Measurements from ENCODE around the gene WNT3.
"Not testable (repeated sequence)": the region's sequence is repeated elsewhere in the genome, so short reads cannot be mapped to it uniquely, and the experiment has no call there.

Gene WNT3

DNA sequence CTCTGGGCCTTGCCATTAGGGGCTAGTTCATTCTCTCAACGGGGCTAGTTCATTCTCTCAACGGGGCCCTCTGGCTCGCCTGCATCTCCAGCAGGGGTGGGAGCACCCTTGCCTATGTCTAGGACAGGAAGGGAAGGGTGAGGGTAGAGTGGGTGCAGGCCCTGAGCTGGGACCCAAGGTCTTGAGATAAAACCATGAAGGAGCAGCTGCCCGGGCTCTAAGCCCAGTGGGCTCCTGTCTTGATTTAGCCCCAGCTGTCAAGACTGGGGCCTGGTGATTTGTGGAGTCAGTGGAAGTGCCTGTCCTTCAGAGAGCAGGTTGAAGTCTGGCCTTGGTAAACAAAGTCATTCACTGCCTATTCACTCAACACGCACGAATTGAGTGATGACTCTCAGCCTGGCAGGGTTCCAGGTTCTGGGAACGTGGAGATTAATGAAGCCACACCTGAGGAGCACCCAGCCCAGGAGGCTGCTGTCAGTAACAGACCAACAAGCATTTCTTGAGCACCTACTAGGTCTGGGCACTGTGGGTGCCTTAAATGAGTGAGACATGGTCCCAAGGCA lies 35.4 kb downstream of the WNT3 start:
- DNase-seq (ENCODE audit: low spot score), result no peak

DNA sequence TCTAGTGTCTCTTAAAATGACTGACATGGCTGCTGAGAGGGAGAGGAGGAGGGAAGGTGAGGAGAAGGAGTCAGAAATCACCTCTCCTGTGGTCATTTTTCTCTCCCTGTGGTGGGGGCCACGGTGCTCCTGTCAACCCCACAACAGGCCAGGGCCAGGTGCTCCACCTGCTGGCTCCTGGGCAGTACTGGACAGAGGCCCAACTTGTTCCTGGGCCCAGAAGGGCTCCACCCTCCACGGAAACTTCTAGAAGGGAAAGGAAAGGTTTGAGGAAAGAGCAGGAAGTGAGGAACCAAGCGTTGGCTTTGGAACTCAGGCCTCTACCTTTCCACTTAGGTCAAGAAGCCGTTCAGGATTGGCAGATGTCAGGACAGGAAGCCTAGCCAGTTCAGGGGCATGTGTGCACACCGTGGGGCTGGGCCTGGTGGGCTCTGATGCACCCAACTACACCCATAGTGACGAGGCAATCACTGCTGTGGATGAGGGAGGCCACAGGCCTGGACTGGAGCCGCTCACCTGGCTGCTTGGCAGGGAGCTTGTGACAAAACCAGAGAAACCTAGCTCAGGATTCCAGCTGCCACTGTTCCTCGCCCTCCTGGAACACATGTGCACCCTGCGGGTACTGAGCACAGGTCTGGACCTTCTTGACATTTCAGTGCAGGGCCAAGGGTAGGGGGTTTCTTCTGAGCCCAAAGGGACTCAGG lies 36.1 kb downstream of the WNT3 start:
- DNase-seq (ENCODE audit: low spot score), result peak; percentile 29

DNA sequence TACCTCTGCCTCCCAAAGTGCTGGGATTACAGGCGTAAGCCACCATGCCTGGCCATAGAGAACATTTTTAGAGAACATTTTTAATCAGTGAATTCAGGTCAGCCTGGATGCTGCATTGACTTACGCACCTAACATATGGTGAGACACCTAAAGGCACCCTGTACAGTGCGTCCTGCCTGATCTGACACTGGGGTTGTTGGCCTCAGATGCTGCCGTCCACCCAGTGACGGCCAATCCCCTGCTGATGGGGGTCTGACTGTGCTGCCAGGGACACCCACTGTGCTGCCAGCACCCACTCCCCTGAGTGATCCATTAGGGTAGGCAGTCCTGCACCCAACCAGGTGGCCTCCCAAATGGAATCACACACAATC lies 38.5 kb downstream of the WNT3 start:
- DNase-seq (ENCODE audit: low spot score), result no peak

- no peak for DNase-seq (ENCODE audit: low spot score)
These were observed 40.3 kb downstream of the WNT3 start for GRCh38 chr17:46777943-46778915.

DNA sequence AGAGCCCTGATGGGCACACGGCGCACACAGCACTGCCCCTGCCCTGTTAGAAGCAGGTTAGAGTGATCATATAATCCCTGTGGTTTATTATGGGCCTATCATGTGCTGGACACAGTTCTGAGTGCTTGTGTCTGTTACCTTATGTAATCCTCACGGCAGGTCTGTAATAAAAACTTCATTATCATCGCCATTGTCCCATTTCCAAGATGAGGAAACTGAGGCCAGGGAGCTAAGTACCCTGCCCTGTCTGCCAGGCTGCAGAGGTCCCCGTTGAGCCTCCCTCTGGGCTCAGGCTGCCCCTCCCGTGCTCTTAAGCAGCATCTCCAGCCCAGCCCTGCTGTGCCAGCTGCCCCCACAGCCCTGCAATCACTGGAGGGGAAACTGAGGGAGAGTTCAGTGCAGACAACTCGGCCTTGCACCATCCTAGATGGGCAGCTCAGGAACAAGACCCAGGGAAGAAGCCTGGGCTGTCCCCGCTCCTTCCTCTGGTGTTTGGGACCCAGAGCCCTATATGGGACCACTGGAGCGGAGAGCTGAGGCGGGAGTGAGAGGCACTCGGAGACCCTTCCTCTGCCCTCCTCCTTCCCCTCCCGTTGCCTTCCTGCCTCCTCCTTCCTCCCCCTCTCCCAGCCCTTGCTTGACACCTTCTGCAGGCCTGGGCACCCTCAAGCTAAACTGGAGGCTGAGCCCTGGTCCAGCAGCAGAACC lies 42.0 kb downstream of the WNT3 start:
- DNase-seq (ENCODE audit: low spot score), result no peak

- DNase-seq (ENCODE audit: low spot score), result no peak
These were observed 44.3 kb downstream of the WNT3 start for GRCh38 chr17:46774108-46774737.

- DNase-seq (ENCODE audit: low spot score), result no peak
These were observed 44.8 kb downstream of the WNT3 start for GRCh38 chr17:46773676-46774075.

GRCh38 chr17:46773221-46773605 lies 45.3 kb downstream of the WNT3 start:
- peak; percentile 25 for DNase-seq (ENCODE audit: low spot score)

GRCh38 chr17:46772475-46773220 lies 45.8 kb downstream of the WNT3 start:
- no peak for DNase-seq (ENCODE audit: low spot score)

DNA sequence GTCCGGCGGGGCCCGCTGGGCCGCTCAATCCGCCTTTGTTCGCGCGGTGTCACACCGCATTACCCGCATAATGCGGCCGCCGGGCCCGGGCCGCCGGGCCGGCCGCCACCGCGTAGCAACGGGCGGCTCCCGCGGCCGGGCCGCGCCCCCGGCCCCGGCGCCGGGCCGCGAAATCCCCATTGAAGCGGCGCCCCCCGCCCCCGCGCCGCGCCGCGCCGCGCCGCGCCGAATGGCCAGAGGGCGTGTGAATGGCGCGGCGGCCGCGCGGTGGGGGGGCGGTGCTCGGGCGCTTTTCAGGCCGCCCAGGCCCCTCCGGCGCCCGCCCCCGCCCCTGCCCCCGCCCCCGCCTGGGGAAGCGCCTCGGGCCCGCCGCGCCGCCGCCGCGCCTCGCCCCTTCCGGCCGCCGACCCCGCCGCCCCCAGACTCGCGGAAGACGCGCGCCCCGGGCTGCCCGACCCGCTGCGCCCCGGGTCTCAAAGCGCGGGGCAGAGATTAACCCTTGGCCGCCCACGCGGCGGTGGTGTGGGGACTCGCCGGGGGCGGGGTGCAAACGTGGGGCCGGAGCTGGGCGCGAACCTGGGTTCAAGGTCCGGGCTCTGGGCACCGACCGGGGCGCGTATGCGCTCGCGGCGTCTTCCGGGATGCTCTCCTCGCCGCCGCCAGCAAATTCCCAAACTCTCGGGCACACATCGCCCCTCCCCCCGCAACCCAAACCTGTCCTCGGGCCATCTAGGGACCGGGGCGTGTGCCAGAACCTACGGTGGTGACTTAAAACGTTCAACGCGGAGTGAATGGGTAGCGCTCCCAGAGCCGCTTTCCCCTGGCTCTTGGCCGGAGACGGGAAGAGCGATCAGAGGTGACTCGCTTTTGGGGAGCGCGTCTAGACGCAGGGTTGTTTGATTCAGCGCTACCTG lies 46.7 kb downstream of the WNT3 start:
- DNase-seq (ENCODE audit: low spot score), result peak; percentile 55

GRCh38 chr17:46770818-46771560 lies 47.5 kb downstream of the WNT3 start:
- DNase-seq (ENCODE audit: low spot score), result peak; percentile 77

DNA sequence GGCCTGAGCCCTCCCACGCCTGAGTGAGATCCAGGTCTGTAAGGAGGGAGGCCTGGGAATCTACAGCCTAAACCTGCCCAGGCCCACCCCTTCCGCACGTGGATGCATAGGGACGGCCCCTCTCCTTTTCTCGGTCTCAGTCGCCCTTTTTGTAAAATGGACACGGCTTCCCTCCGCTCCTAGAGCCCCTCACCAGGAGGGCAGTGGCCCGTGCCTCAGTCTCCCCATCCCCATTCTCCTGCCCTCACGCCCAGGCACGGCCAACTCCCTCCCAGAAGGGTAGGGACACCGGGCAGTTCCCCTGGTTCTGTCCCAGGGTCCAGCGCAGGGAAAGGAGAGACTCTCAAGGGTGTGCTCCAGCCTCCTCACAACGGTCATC lies 48.1 kb downstream of the WNT3 start:
- DNase-seq (ENCODE audit: low spot score), result no peak

DNA sequence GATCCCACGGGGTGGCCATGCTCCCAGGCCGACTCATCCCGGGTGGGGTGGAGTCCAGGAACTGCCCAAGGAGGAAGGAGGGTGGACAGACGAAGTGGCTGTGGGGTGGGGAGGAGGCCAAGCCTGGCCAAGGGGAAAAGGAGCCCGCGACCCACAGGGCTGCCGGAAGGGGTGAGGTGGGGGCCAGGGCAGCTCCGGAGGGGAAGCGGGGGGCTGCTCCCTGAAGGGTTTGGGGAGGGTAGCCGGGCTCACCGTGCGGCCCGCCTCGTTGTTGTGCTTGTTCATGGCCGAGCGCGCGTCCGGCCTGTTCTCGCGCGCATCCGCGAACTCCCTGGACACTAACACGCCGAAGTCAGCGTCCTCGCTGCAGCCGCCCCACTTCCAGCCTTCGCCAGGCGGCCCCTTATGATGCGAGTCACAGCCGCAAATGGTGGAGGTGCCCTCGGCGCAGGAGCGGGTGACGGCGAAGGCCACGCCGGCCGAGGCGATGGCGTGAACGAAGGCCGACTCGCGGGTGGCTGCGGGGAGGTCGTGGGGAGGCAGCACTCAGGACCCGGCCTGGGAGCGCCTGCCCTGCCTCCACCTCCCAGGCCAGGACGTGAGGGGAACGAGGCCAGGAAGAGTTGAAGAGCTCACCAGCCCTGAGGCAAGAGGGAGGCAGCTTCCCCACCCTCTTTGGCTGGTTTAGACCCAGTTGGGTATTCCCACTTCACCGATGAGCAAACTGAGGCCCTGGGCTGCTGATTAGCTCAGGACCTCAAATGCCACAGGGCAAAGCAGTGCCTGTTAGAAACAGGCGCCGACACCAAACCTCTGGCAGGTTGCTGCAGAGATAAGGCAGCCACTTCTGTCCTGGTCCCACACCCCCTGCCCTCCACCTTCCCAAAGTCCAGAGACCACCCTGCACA lies 48.7 kb downstream of the WNT3 start:
- no peak for DNase-seq (ENCODE audit: low spot score)

- not testable (repeated sequence) for DNase-seq (ENCODE audit: low spot score)
These were observed 49.6 kb downstream of the WNT3 start for GRCh38 chr17:46768896-46769295.

GRCh38 chr17:46768540-46768870 lies 50.0 kb downstream of the WNT3 start:
- DNase-seq (ENCODE audit: low spot score), result no peak

DNA sequence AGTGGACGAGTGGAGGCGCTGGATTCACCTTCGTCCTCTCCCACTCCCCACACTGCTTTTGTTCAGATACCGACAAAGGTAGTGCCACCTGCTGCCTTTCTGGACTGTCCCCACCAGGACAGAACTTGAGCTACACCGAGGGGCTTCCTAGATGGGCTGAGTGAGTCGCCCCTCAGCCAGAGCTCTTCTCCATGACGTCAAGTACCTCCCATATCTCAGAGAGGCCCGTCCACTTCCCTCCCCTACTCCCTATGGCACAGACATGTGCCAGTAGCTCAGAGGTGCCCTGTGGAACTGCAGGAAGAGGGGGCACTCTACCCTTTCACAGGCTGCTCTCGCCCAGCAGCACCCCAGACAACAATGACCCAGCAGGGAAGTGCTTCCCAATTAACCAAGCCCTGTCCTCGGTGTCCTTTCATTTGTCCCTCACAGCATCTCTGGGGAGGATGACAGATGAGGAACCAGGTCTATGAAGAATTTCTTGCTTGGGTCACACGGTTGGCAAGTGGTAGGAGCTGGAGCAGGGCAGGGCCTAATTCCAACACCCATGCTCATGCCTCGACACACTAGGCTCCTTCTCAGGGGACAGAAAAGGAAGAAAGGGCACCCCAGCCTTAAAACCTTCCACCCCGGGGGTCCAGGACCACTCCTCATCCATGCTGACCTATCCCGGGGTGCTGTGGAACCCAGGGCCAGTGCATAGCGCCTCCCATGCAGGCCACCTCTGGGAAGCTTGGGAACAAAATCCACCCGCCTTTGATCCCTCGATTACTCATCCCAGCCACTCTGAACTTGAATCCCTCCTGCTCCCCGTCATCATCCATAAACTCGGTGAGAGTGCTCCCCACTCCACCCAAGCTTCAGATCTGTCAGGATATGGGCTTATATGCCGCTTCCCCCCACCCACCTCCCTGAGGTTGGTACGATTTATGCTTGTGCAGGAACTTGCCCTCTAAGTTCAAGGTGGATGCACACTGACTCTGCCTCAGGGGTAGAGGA lies 51.7 kb downstream of the WNT3 start:
- DNase-seq (ENCODE audit: low spot score), result no peak

- DNase-seq (ENCODE audit: low spot score), result no peak
These were observed 53.0 kb downstream of the WNT3 start for GRCh38 chr17:46765453-46765852.
